Stimulated activated CD8-positive, alpha-beta memory T cell treated with anti-CD3 and anti-CD28 coated beads, Interleukin-15, amount 100 ng/mL, for 24 hours (primary cell): ENCODE measurements around the gene DAB1.
"Not testable (repeated sequence)": the region's sequence is repeated elsewhere in the genome, so short reads cannot be mapped to it uniquely, and the experiment has no call there.

Experiments used
- DNase-seq: peaks from one replicate; pipeline ENCODE4 v3.0.0-alpha.2; 2020; ENCODE audit warnings: low read depth

Gene DAB1

GRCh38 chr1:57272150-57272549, 151.7 kb downstream of the DAB1 start:
- DNase-seq = no peak

DNA sequence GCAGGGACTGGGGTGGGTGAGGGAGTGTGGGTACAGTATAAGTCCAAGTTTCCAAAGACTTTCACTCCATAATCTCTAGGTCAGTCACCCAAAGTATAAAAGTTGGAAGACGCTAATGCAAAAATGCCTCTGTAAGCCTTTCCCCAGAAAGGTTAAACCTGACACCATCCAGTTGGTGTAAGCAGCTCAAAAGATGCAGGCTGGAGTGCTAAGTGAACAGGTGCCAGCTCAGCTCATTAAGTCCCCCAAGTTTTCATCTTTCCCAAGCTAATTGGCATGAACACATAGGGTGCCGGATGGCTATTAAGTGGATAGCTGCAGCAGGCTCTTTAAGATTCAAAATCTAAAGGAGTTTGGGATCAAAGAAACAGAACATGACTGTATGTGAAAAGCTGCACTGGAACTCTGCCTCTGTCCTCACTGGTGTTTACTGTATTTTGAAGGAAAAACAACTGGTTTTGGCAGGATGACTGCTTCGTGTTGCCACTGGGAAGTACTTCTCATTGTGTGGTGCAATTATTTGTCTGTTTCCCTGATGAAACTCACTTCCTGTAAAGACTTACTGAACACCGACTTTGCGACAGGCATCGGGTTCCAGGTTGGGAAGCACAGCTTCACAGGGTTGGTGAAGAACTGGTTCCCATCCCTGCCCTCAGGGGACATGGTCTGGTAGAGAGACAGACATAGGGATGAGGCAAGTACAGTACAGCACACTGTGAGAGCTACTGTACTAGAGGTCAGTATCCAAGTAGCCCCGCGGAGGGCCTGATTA, 152.7 kb downstream of the DAB1 start:
- DNase-seq = no peak

DNA sequence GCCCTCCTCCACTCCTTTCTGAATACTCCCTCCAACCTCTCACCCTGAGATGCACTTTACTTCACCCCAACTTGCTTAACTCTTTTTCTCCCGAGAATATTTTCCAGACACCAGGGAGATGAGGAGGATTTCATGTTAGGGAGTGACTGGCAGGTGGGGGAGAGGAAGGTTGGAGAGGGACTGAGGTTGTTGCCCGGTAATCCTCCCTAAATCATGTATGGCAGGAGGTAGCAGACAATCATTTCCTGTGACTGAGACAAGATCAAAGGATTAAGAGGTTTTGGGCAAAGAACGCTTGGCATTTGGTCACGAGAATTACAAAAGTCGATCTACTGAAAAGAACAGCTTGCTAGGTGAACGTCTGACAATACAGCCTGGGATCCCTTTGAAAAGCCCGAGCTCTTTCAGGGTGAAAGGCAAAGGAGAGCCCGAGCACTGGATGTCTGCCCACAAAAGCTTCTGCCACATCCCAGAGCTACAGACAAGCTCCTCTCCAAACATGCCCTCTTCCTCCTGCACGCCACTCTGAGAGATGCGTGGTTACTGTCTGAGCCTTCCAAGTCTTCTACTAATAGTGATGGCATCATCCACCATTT, 154.1 kb downstream of the DAB1 start:
- DNase-seq = no peak

- no peak for DNase-seq
These were observed 158.8 kb downstream of the DAB1 start for GRCh38 chr1:57265104-57265503.

- no peak for DNase-seq
These were observed 161.4 kb downstream of the DAB1 start for GRCh38 chr1:57262472-57262871.

DNA sequence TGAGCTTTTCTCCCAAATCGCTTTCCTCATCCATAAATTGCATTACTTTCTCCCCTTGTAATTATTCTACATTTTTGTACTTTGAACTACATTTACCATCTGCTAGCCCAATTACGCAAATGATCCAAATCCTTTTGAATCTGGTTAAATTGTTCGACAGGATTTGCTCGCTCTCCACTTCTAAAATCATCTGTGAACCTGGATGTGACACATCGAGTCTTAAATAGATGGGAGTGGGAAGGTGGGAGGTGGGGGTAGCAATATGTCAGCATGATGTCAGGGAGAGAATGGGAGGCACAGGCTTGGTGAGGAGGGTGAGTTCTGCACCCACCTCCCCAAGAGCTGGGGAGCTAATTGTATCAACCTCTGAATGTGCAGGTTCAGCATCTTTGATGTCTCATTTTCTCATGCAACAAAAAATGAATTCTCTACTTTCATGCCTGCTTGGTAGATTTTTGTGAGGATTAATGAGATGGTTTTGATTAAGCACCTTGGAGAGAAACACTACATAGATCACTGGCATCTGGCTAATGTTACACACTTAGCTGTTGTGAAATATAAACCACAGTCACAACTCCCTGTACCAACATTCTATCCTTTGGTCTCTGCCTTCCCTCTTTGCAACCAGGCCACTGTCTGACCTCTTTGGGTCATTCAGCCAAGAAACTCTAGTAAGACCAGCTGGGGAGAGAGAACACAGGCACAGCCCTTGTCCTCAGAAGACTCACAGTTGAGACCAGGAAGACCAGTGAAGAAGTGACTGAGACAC, 165.1 kb downstream of the DAB1 start:
- no peak for DNase-seq

GRCh38 chr1:57255945-57256344, 167.9 kb downstream of the DAB1 start:
- no peak for DNase-seq

- DNase-seq = no peak
These were observed 169.8 kb downstream of the DAB1 start for GRCh38 chr1:57254022-57254421.

GRCh38 chr1:57252597-57253294, 171.1 kb downstream of the DAB1 start:
- no peak for DNase-seq

DNA sequence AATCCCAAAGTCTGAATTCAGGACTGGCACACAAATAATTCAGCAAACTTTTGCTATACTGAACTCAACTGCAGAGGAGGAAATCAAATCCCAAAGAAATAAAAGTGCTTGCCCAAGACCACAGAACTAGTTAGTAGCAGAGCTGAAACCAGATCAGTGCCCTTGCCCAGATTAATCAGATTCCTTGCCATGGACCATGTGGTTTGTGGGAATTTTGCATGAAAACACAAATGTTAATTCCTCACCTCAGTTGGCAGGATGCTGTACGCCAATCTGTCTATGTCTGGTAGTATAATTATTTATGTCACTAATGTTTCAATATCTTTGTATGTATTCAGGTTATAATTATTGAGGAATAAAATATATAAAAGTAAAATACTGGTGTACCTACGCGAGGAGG, 173.8 kb downstream of the DAB1 start:
- no peak for DNase-seq

GRCh38 chr1:57249511-57249910, 174.3 kb downstream of the DAB1 start:
- DNase-seq = no peak

GRCh38 chr1:57248830-57249229, 175.0 kb downstream of the DAB1 start:
- DNase-seq = no peak

- no peak for DNase-seq
These were observed 185.6 kb downstream of the DAB1 start for GRCh38 chr1:57238233-57238781.

GRCh38 chr1:57235730-57236510, 187.9 kb downstream of the DAB1 start:
- DNase-seq = no peak

DNA sequence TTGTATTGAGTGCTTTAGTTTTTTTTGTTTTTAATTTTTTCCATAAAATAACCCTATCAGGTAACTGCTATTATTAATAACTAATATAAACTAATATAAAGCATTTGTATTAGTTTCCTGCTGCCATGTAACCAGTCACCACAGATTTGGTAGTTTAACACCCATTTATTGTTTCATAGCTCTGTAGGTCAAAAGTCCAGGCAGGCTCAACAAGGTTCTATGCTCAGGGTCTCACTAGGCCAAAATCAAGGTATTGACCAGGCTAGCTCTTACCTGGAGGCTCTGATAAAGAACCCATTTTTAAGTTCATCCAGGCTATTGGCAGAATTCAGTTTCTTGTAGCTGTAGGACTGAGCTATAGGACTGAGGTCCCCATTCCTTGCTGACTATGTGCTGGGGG, 189.4 kb downstream of the DAB1 start:
- no peak for DNase-seq

DNA sequence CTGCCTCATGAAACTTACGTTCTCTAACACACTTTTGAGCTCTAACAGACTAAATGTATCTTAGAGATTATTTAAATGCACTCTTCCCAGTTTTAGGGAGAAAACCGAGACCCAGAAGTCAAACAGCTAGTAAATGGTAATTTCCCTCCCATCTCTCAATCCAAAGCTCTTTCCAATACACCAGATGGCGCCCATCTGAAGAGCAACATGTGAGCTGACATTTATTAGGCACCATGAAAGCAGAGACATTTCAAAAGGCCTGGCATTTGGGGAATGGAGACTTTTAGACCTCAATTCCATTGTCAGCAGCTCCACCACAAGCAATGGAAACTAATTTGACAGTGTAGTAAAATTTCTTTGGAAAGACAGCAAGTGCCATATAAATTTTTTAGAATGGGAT, 191.4 kb downstream of the DAB1 start:
- DNase-seq = no peak

DNA sequence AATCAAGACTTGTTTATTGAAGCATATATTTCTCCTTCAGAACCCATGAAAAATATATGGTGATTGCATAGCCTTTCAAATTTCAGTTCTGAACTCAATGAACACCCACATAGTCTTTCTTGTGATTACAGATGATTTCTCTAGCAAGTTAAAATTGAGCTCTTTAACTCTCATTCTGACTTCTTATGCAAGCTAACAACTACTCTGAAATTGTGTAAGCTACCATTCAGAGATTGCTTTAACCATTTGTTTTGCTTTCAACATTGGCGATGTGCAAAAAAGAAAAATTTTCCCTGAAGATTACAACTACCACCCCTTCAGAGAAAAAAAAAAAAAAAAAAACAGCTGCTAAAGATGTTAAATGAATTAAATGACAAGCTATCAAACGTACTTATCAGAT, 193.9 kb downstream of the DAB1 start:
- no peak for DNase-seq

GRCh38 chr1:57229076-57229475, 194.8 kb downstream of the DAB1 start:
- DNase-seq = no peak

DNA sequence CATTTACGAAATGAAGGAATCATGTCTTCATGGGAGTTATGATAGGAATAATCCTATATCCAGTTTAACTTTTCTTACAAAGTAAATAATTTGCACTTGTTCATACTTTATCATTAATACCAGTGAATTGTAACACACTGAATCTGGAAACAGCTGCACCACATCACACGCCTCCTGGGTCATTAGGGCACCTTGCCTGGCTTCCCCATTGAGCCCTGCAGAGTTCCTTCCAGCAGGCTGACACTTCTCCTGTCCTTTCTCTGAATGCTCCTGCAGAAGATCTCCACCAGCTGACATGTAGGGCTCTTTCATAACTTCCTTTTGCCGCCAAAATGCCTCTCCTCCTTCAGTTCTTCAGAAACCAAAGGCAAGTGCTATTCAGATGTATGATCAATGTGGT, 201.1 kb downstream of the DAB1 start:
- no peak for DNase-seq

DNA sequence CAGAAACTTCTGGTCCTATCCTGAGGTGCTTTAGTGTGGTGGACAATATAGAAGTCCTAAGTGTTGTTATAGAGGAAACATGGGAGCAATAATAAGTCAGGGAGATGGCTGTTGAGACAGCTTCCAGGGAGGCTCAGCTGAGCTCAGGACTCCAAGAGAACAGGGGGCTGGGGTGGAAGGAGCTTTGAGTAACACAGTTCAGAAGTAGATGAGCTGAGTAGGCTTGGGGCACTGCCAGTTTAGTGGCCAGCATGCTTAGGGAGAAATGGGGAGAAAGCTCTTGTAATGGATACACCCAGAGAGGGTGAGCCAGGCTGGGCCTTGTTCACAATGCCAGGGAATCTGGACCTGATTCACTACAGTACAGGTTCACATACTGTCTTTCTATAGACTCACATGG, 201.6 kb downstream of the DAB1 start:
- DNase-seq = no peak

DNA sequence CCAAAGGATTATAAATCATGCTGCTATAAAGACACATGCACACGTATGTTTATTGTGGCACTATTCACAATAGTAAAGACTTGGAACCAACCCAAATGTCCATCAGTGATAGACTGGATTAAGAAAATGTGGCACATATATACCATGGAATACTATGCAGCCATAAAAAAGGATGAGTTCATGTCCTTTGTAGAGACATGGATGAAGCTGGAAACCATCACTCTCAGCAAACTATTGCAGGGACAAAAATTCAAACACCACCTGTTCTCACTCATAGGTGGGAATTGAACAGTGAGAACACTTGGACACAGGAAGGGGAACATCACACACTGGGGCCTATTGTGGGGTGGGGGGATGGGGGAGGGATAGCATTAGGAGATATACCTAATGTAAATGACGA, 203.0 kb downstream of the DAB1 start:
- not testable (repeated sequence) for DNase-seq
